Measurements from ENCODE around the gene CPNE5. TPM values are rescaled to one million over a fixed set of nuclear protein-coding genes. Genes with fewer than 3 reads are reported as not detected.
A peak's percentile ranks its signal among the peaks of the same experiment; 100 is the strongest.

The CPNE5 gene
- total and polyA plus RNA-seq, 10 donors, result 9.5 to 33.4 (median 19.3) TPM

DNA sequence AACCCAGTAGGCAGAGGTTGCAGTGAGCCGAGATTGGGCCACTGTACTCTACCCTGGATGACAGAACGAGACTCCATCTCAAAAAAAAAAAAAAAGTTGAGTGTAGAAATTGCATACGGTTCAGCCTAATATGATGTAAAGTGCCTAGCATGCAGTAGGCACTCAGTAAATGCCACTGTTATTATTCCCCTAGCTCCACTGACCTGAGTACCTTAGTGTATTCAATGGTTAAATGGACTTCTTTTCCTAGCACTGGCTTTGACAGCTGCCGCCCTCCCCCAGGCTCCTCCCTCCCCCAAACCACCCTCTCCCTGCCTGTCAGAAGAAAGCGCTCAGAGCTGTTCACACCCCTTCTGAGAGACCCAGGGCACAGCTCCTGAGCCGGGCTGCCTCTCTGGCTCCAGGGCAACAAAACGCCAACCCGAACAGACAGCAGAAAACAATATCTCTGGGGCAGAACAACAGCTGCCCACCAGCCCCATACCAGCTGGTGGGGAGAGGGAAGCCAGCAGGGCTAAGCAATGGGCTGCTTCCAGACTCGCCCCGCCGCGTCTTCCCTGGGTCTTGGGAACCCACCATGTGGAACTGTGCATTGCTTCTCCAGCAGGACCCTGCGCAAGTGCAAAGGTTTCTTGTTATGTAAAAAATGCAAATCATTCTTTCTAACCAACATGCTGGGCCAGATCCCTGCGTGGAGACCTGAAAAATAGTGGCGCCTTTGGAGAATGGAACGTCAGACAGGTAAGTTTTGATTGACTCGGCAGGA is 4.5 kb downstream of the CPNE5 start:
- no peak for DNase-seq

DNA sequence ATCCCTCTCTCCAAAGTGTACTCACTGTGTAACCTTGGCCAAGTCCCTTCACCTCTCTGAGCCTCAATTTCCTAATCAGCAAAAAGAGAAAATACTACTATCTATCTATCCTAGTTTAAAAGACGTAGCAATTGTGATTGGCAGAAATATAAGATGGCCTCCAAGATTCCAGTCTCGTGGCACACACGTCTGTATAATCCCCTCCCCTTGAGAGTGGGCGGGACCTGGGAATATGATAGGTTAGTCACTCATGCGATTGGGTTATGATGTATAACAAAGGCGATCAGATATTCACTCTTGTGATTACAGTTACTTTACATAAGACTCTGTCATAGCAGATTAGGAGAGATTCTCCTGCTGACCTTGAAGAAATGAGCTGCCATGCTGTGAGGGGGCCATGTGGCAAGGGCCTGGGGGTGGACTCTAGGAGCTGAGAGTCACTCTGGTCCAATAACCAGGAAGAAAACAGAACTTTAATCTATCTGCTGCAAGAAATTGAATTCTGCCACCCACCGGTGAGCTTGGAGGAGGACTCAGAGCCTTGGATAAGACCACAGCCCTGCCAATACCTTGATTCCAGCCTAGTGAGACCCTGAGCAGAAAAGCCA is 6.0 kb downstream of the CPNE5 start:
- no peak for DNase-seq
- TF ChIP-seq POLR2AphosphoS5 (IDR thresholded peaks at IDR 0.05) (no peak), POLR2A (IDR thresholded peaks at IDR 0.05) (no peak)
- TF ChIP-seq, protein P1, sequence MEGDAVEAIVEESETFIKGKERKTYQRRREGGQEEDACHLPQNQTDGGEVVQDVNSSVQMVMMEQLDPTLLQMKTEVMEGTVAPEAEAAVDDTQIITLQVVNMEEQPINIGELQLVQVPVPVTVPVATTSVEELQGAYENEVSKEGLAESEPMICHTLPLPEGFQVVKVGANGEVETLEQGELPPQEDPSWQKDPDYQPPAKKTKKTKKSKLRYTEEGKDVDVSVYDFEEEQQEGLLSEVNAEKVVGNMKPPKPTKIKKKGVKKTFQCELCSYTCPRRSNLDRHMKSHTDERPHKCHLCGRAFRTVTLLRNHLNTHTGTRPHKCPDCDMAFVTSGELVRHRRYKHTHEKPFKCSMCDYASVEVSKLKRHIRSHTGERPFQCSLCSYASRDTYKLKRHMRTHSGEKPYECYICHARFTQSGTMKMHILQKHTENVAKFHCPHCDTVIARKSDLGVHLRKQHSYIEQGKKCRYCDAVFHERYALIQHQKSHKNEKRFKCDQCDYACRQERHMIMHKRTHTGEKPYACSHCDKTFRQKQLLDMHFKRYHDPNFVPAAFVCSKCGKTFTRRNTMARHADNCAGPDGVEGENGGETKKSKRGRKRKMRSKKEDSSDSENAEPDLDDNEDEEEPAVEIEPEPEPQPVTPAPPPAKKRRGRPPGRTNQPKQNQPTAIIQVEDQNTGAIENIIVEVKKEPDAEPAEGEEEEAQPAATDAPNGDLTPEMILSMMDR (IDR thresholded peaks at IDR 0.05 in 8 of 11, conservative IDR thresholded peaks at IDR 0.05 in 3 of 11), result no peak
- H3K27me3 ChIP-seq (replicated peaks in 1 of 7), result peaks cover 0 to 13% (median 4%) of the 10 kb centered on the region in 7 donors
- intact Hi-C loops (cut with DNase I; ENCODE audit: low total_unique reads), result no loop called here
- no peak overlapping the region for H3K27ac ChIP-seq
- H3K4me3 ChIP-seq, result no peak overlapping the region
- H3K9me3 ChIP-seq, result peaks cover 0 to 15% (median 0%) of the 10 kb centered on the region in 8 donors
- 82 to 98% (median 93%) methylated on average over 7 of the region's 7 CpGs for WGBS, 5 donors
- H3K36me3 ChIP-seq, result no peaks in the 10 kb centered on the region
- peaks cover 0 to 34% (median 20%) of the 10 kb centered on the region in 6 donors for H3K4me1 ChIP-seq

More for the DNA sequence above, 4.5 kb downstream of the CPNE5 start:
- TF ChIP-seq POLR2AphosphoS5 (IDR thresholded peaks at IDR 0.05) (no peak), POLR2A (IDR thresholded peaks at IDR 0.05) (no peak)
- TF ChIP-seq, protein P1 (IDR thresholded peaks at IDR 0.05 in 8 of 11, conservative IDR thresholded peaks at IDR 0.05 in 3 of 11), result no peak
- Histone ChIP-seq H3K4me1 (peaks cover 6 to 30% (median 23%) of the 10 kb centered on the region in 6 donors), H3K27me3 (replicated peaks in 1 of 7) (peaks cover 0 to 28% (median 16%) of the 10 kb centered on the region in 7 donors), H3K36me3 (no peaks in the 10 kb centered on the region), H3K27ac (no peak overlapping the region), H3K9me3 (peaks cover 0 to 15% (median 0%) of the 10 kb centered on the region in 8 donors), H3K4me3 (no peak overlapping the region)
- intact Hi-C loops (cut with DNase I; ENCODE audit: low total_unique reads), result no loop called here
- WGBS, 5 donors, result 73 to 77% (median 74%) methylated on average over 17 of the region's 17 CpGs

DNA sequence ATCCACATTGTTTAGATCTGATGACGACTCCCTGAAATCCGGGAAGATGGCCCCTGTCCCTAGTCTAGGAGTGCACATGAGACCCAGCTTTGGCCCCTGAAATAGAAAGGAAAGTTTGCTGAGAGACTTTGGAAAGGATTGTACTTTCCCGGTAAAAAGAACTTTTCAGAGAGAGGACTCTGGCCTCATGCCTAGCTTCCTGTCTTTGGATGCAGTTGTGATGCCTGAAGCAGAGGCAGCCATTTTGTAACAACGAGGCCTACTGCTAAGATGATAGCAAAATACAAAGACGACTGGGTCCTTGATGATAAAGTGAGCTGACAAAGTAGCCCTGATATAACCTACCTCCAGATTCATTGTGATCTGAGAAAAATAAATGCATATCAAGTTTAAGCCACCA is 6.9 kb downstream of the CPNE5 start:
- WGBS, 5 donors, result 88 to 97% (median 96%) methylated on average over 5 of the region's 5 CpGs
- H3K36me3 ChIP-seq, result no peaks in the 10 kb centered on the region
- no peak for DNase-seq
- H3K27ac ChIP-seq, result no peak overlapping the region
- no peak overlapping the region for H3K4me3 ChIP-seq
- intact Hi-C loops (cut with DNase I; ENCODE audit: low total_unique reads), result no loop called here
- H3K4me1 ChIP-seq, result peaks cover 0 to 44% (median 27%) of the 10 kb centered on the region in 6 donors
- no peak for TF ChIP-seq POLR2AphosphoS5 (IDR thresholded peaks at IDR 0.05)
- TF ChIP-seq, protein P1 (IDR thresholded peaks at IDR 0.05 in 8 of 11, conservative IDR thresholded peaks at IDR 0.05 in 3 of 11), result no peak
- no peak for TF ChIP-seq POLR2A (IDR thresholded peaks at IDR 0.05)
- peaks cover 0 to 6% (median 0%) of the 10 kb centered on the region in 7 donors for H3K27me3 ChIP-seq (replicated peaks in 1 of 7)
- H3K9me3 ChIP-seq, result peaks cover 0 to 15% (median 0%) of the 10 kb centered on the region in 8 donors

DNA sequence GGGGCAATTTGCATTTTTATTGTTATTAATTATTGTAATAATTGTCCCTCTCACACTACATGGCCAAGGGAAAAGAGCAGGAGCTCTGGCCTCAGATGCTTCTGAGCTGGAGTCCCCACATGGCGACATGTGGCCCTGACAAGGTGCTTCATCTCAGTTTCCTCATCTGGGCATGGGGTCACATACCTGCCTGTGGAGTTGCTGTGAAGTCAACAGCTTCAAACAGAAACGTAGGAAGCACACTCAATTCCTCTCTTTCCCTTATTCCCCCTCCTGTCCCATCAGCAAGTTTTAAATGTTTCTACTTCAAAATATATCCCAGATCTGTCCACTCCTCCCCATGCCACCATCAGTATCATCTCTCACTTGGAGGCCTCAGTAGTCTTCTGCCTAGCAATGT is 8.7 kb downstream of the CPNE5 start:
- peaks cover 0 to 18% (median 0%) of the 10 kb centered on the region in 7 donors for H3K27me3 ChIP-seq (replicated peaks in 1 of 7)
- H3K27ac ChIP-seq, result peak overlapping the region in 1 of 8 donors; percentile 25
- intact Hi-C loops (cut with DNase I; ENCODE audit: low total_unique reads), result no loop called here
- WGBS, 5 donors, result 52 to 77% (median 65%) methylated on average over 2 of the region's 2 CpGs
- no peak for TF ChIP-seq POLR2AphosphoS5 (IDR thresholded peaks at IDR 0.05)
- TF ChIP-seq POLR2A (IDR thresholded peaks at IDR 0.05), result no peak
- TF ChIP-seq, protein P1 (IDR thresholded peaks at IDR 0.05 in 8 of 11, conservative IDR thresholded peaks at IDR 0.05 in 3 of 11), result no peak
- no peak overlapping the region for H3K4me3 ChIP-seq
- H3K9me3 ChIP-seq, result peaks cover 0 to 15% (median 0%) of the 10 kb centered on the region in 8 donors
- no peak for DNase-seq
- peaks cover 0 to 59% (median 40%) of the 10 kb centered on the region in 6 donors for H3K4me1 ChIP-seq
- H3K36me3 ChIP-seq, result no peaks in the 10 kb centered on the region

Measured in spleen (tissue), 11 donors.